Erythroblast (primary cell): Measurements from ENCODE around the gene MYO5C.

Source experiments
- GATA1 ChIP-seq: IDR thresholded peaks from 2 replicates; pipeline ENCODE4 v1.6.1; 2011; ENCODE audit warnings: low read depth, mild to moderate bottlenecking, control low read depth, low read length, moderate library complexity
- POLR2A ChIP-seq: IDR thresholded peaks from 2 replicates; pipeline ENCODE4 v1.6.1; 2011; ENCODE audit warnings: mild to moderate bottlenecking, low read length

DNA sequence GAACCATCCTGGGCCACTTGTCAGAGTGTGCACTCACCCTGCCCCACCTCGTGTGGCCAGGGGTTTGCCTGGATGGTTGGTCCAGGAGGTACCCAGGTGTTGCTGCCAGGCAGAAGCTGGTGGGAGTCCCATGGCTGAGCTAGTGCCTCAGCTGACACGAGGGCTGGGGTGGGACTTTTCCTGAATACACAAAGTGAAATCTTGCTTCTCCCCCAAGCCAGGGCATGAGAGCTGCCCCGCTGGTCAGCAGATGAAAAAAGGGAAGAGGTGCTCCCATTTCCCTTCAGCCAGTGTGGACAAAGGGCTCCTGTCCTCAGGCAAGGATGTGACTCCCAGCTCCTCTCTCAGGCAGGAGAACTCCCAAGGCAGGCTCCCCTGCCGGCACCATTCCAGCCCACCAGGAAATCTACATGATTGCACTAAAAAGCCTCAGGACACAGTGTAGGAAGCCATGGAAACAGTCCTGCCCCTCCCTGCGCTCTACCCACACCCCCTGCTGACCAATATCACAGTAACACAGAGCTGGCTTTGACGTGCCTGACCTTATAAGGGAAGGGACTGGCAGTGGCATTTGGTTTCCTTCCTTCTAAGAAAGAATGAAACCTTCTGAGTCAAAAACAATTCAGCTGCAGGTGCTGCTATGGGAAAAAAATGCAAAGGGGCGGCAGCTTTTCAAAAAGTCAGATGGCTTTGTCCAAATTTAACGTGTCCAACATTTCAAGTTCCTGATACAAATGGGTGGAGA is 33.9 kb downstream of the MYO5C start:
- no peak for TF ChIP-seq POLR2A
- no peak for TF ChIP-seq GATA1
